ENCODE data around the gene CCDC68. TPM values are rescaled to one million over a fixed set of nuclear protein-coding genes. Genes with fewer than 3 reads are reported as not detected.
"Not testable (repeated sequence)": the region's sequence is repeated elsewhere in the genome, so short reads cannot be mapped to it uniquely, and the experiment has no call there.

Gene CCDC68, protein sequence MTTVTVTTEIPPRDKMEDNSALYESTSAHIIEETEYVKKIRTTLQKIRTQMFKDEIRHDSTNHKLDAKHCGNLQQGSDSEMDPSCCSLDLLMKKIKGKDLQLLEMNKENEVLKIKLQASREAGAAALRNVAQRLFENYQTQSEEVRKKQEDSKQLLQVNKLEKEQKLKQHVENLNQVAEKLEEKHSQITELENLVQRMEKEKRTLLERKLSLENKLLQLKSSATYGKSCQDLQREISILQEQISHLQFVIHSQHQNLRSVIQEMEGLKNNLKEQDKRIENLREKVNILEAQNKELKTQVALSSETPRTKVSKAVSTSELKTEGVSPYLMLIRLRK
- 1.9 and 3.2 TPM in 2 replicates for polyA plus RNA-seq (2014; cell fraction: cytosol; rRNA removed)
- 1.9 and 2.5 TPM in 2 replicates for polyA plus RNA-seq (2014; cell fraction: nucleus; rRNA removed)

- DNase-seq (ENCODE audit: low spot score) = no peak
Measured at GRCh38 chr18:54958704-54959625, at the start of gene CCDC68. CCDC68 (minus strand) TSS chr18:54959461; CDS start chr18:54942791, 16,670 bp downstream.

DNA sequence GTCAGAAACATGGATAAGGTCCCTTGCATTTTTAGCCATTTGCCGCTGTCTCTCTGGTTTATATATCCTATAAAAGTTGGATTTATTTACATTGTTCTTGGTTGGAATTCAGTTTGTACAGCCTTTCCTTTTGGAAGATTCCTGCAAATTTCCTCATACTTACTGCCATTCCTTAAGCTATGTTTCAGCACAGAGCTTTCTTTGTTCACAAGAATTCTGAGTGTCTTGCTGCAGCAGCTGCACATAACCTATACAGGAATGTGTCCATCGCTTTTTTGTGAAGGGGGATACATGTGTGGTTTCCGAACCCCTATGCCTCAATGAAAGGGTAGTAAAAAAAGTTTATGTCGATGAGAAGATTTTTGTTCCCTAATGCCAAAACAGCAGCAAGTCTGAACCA is 48.3 kb upstream of the CCDC68 start:
- DNase-seq (ENCODE audit: low spot score) = no peak

DNA sequence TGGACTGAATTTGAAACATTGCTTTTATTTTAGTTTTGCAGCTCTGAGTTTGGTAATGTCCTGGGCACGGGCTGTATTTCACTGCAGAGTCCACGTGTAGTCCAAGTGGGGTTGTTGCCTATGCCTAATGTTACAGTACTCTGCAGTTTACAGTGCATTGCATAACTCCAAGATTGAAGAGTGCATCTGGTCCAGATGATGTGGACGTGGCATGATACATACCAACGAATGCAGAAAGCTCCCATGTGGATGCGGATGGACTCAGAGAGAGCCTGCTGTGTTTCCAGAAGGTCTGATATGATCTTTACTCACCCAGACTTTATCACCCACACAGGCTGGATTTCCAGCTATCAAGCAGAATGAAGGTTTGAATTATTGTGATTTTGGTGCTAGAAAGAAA is 44.4 kb upstream of the CCDC68 start:
- peak; percentile 11 for DNase-seq (ENCODE audit: low spot score)

DNA sequence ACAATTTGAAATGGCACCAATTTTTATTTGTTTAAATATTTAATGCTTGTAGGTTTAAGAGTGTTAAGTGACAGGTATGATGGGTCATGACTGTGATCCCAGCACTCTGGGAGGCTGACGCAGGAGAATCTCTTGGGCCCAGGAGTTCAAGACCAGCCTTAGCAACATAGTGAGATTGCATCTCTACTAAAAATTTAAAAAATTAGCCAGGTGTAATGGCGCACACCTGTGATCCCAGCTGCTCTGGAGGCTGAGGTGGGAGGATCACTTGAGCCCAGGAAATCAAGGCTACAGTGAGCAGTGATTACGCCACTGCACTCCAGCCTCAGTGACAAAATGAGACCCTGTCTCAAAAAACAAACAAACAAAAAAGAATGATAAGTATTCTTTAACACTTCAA is 43.0 kb upstream of the CCDC68 start:
- no peak for DNase-seq (ENCODE audit: low spot score)

DNA sequence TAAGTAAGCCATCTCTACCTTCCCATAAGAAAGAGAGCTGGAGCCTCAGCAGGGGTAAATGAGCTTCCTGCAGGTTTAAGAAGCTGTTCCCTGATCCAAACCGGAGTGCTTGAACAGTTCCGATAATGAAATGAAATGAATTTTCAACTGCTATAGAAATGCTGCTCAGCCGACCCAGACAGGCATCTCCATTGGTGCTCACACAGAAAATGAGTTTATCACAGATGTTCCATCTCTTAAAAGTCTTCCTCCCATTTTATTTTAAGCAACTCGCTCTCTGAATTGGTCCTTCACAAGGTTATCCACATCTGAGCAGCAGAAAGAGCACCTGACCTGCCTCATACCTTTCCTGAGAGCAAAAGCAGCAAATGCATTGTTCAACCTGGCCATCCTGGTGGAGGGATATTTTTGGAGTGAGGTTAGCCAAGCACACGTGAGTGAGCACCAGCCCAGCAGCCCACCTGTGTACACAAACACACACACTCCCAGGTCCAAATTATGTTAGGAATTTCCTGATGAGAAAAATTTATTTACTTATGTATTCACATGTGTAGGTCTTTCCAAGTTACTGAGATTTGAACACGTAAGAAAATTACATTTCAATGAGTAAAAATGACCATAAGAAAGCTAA is 42.2 kb upstream of the CCDC68 start:
- DNase-seq (ENCODE audit: low spot score) = no peak

DNA sequence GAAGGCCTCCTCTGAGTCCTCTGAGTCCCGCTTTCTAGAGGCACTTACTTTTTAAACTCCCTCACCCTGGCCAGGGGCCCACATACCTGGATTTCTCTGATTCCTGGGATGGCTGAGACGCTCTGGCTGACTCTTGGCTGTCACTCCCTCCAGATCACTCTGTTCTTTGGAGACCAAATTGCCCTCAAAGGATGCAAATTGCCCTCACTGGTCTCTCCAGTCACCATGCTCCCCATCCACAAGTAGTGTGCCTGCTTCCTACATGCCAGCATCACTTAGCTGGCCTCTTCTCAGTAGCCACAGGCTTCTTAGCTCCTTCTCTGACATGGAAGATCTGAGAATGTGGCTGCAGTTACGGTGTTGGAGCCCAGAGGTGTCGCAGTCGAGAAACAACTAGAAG is 41.3 kb upstream of the CCDC68 start:
- DNase-seq (ENCODE audit: low spot score) = no peak

GRCh38 chr18:54999016-54999415 is 39.8 kb upstream of the CCDC68 start:
- no peak for DNase-seq (ENCODE audit: low spot score)

DNA sequence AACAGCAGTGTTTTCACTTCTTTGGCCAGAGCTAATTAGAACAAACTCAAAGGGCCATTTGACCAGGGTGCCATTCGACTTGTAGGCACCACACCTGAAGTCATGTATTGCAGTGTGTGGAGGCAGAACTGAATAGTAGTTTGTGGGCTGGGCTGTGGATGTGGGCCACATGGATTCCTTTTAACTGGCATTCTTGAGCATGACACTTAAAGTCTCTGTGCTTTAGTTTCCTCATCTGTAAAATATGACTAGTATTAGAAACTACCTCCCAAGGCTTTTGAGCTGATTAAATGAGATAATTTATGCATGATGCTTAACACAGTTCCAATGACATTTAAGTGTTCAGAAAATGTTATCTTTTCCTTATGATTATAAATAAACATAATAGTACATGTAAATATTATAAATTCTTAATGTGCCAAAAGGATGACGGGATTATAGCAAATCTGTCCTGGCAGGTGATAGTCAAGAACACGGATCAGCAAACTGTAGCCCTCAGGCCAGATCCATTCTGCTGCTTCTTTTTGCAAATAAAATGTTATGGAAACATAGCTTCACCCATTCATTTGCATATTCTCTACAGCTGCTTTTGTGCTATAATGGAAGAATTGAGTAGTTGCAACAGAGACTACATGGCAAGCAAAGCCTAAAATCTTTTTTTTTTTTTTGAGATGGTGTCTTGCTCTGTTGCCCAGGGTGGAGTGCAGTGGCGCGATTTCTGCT is 36.3 kb upstream of the CCDC68 start:
- DNase-seq (ENCODE audit: low spot score) = no peak

DNA sequence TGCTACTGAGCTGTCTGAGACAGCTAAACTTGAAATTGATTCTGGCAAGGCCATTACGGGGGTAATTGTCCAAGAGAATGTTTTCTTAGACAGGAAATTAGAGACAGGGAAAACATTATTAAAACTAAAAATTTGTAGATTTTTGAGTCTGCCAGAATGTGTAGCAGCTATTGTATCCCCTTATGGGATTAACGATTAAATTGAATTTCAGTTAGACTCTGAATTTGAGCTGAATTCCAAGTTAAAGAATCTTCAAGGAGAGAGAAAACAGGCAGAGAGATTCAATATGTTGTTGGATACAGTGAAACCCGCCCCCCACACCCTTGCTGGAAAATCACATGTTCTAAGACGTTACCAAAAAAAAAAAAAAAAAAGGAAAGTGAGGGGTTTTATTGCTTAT is 32.7 kb upstream of the CCDC68 start:
- DNase-seq (ENCODE audit: low spot score) = no peak

- DNase-seq (ENCODE audit: low spot score) = no peak
Measured at GRCh38 chr18:54984908-54985307, 25.6 kb upstream of the CCDC68 start.

GRCh38 chr18:54983791-54984190 is 24.5 kb upstream of the CCDC68 start:
- peak; percentile 79 for DNase-seq (ENCODE audit: low spot score)

DNA sequence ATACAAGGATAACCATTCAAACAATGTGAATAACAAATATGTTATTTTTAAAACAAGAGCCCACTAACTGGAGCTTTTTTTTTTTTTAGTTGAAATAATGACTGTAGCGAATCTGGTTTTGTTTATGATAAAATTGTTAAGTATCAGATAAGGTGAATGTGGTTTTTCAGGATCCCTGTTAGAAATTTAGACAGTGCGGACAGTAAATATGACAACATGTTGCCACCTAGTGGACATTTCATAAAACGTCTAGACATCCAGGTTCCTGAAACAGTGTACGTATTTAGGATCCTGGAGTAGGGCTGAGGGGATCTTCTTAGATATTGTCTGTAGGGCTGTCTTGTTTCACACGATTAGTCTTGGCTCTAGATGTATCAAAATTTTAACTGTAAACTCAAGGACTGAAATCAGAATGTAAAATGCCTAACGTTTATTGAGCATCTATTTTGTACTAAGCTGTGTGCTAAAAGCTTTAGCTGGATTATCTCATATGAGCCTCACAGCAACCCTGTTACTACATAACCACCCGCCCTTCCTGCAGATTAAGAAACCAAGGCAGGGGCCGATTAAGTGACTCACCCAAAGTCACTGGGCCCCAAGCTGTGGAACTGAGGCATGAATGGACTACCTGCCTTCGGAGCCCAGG is 23.9 kb upstream of the CCDC68 start:
- DNase-seq (ENCODE audit: low spot score) = peak; percentile 79

- peak; percentile 37 for DNase-seq (ENCODE audit: low spot score)
Measured at GRCh38 chr18:54981076-54981475, 21.8 kb upstream of the CCDC68 start.

DNA sequence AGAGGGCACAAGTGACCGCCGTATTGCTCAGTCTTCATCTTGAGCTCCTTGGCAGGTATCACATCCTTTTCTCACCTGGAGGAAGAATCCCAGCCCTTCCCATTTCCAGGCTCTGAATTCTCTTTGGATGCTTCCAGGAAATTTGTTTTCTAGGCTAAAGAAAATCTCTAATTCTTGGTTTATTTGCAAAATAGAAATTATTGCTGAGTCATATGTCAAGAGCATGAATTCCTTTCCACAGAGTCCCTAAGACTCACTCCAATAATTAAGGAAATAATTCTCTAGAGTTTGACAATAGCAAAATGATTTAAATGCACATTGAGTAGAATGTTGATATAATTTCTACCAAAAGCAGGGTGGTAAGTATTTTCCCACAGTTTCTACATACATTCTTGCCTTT is 16.3 kb upstream of the CCDC68 start:
- DNase-seq (ENCODE audit: low spot score) = no peak

- no peak for DNase-seq (ENCODE audit: low spot score)
Measured at GRCh38 chr18:54973046-54973445, 13.8 kb upstream of the CCDC68 start.

GRCh38 chr18:54968807-54969206 is 9.5 kb upstream of the CCDC68 start:
- no peak for DNase-seq (ENCODE audit: low spot score)

DNA sequence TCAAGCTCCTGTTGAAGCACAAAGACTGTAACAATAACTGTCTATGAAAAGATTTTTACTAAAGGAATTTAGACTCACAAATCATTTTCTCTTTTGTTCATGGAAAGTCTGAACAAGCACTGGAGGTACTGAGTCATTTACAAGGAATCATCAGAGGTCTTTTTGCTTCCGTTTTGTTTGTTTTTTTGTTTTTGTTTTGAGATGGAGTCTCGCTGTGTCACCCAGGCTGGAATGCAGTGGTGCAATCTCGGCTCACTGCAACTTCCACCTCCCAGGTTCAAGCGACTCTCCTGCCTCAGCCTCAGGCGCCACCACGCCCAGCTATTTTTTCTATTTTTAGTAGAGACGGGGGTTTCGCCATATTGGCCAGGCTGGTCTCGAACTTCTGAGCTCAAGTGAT is 9.0 kb upstream of the CCDC68 start:
- DNase-seq (ENCODE audit: low spot score) = not testable (repeated sequence)

GRCh38 chr18:54967786-54968185 is 8.5 kb upstream of the CCDC68 start:
- DNase-seq (ENCODE audit: low spot score) = no peak

DNA sequence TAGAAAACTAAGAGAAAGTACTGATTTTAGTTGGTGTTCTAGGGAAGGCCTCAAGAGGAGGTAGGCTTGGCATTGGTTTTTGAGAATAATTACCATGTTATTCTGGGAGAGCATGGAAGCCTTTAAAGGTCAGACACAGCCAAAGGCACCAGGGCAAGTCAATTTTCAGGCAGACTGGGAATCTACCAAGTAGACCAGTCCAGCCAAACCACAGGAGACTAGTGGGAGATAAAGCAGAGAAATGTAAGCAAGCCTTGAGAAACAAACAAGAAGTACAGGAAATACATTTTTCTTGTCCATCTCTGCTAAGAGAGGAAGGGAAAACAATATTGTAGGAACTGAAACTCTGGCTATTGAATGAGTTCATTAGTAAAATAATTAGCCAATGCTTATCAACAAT is 5.5 kb upstream of the CCDC68 start:
- no peak for DNase-seq (ENCODE audit: low spot score)

- no peak for DNase-seq (ENCODE audit: low spot score)
Measured at GRCh38 chr18:54962919-54963645, 3.8 kb upstream of the CCDC68 start.

Measured in SK-N-DZ (cell line).